HG03196 (cell line): Measurements from ENCODE around the gene CACNA1G.

Experiments
- ATAC-seq: cut with Tn5 transposase; IDR thresholded peaks from one replicate; pipeline ENCODE4 v1.9.1; 2021; ENCODE audit not compliant: unreplicated experiment

CACNA1G gene

DNA sequence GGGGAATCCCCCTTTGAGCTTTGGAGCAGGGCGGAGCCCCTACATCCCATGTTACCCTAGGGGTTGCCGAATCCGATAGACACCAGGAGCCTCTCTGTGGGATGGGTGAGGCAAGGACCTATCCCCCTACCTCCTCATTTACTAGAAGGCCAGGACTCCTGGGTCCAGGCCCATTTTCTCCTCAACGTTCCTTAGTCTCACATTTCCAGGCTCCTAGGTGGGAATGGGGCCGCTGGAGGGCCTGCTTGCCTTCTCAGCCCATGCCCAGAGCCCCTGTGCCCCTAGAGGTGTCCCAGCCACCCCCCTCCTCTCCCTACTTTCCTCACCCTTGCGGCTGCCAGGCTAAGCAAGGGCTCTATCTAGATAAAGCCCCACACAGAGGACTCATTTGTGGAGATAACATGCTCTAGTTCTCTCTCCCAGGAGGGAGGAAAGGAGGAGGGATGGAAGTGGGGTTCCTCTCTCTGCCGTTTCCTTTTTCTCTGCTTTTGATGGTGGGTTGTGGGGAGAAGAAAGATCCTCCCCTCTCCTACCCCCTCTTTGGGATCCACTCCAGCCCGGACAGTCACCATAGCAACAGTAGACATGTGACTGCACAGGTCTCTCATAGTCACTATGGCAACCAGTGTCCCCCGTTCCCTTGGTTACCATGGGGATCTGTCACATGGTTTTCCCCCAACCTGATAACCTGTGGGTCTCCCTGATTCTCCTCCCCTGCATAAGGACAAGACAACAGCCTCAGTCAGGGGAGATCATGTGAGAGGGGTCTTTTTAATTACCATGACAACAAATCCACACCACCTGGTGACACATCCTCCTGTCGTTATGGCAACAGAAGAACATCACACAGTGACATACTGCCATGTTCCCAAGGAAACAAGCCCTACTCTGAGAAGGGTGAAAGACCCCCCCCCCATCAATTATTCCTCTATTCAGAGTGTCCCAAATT is 5.2 kb downstream of the CACNA1G start:
- ATAC-seq, result no peak

DNA sequence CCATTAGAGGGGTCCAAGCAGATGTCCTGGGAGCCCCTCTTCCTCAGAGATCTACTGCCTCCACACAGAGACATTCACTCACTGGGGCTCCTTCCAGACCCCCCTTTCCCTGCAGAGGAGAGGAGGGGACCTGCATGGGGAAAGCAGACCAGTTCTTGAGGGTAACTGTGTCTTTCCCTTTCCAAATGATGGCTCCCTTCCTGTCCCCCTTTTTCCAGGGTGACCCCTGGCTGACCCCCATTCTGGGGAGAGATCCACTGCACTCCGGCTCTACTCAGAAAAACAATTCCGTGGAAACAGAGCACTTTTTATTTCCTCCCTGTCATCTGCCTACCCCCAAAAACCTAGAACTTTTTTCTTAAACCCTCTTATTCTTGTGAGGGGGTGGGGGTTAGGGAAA is 6.4 kb downstream of the CACNA1G start:
- no peak for ATAC-seq

DNA sequence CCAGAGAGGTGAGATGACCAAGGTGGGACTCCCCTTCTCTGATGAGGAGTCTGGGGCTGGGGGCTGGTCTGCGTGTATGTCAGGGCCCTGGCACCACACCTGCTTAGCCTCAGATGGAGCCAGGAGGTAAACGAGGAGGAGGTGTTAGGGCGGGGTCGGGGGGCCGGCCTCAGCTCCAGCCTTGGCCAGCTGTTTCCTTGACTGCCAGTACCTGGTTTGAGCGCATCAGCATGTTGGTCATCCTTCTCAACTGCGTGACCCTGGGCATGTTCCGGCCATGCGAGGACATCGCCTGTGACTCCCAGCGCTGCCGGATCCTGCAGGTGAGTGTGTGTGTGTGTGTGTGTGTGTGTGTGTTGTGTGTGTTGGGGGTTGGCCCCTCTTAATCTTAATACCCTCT is 8.1 kb downstream of the CACNA1G start:
- no peak for ATAC-seq

DNA sequence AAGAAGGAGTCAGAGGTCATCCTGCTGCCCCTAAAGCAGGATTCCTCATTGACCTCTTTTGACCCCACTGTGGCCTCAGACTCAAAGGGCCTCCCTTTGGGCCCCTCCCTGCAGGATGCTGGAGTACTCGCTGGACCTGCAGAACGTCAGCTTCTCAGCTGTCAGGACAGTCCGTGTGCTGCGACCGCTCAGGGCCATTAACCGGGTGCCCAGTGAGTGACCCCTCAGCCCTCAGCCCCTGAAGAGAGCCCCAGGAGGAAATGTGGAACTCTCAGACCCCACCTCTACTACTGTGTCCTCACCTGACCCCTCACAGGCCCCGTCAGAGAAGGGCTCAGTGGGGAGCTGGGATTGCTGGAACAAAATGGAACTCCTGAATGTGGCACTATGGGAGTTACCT is 9.1 kb downstream of the CACNA1G start:
- ATAC-seq, result no peak

DNA sequence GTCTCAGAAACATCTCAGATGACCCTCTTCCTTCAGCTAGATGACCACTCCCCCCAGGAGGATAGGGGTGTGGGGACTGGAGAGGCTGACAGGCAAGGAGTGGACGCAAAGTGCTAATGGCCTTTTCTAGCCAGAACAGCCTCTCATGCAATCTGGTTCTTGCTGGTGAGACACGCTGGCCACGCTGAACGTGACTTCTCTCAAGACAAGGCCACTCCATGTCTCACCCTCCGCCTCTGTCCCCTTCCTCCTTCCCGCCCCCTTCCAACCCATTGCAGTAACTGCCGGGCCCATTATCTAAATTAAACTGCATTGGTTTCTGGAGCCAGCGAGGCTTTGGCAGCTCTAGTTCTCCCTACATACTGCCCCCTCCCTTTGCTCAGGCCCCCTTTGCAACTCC is 9.5 kb downstream of the CACNA1G start:
- ATAC-seq, result no peak

DNA sequence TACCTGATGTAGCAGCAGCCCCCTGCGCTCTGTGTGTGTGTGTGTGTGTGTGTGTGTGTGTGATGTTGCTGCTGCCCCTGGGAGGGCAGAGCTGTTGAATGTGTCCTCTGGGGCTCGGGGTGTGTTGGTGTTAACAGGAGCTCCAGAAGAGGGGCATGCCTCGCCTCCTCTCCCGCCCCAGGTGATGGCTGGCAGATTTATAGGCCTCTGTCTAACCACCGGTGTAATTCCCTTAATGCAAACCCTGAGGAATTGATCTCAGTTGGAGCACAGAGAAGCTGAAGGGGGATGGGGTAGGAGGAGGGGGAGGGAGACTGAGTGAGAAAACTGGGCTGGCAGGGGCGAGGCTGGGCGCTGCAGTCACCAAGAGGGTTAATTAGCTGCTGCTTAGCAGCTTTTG is 10.0 kb downstream of the CACNA1G start:
- no peak for ATAC-seq

DNA sequence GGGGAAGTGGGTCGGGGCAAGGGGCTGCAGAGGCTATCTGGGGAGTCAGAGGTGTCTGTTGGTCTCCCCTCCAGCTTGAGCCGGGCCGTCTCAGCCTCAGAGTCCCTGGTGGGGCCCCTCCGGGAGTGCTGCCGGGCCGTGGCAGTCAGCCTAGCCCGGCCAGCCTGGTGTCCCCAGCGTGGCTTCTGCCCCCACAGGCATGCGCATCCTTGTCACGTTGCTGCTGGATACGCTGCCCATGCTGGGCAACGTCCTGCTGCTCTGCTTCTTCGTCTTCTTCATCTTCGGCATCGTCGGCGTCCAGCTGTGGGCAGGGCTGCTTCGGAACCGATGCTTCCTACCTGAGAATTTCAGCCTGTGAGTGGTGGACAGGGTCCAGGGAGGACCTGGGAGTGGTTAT is 11.2 kb downstream of the CACNA1G start:
- ATAC-seq, result no peak

DNA sequence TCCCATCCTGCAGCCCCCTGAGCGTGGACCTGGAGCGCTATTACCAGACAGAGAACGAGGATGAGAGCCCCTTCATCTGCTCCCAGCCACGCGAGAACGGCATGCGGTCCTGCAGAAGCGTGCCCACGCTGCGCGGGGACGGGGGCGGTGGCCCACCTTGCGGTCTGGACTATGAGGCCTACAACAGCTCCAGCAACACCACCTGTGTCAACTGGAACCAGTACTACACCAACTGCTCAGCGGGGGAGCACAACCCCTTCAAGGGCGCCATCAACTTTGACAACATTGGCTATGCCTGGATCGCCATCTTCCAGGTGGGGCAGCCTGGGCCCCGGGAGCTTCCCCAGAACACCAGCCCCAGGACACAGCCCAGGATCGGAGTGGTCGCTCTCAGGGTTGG is 12.0 kb downstream of the CACNA1G start:
- ATAC-seq, result no peak

DNA sequence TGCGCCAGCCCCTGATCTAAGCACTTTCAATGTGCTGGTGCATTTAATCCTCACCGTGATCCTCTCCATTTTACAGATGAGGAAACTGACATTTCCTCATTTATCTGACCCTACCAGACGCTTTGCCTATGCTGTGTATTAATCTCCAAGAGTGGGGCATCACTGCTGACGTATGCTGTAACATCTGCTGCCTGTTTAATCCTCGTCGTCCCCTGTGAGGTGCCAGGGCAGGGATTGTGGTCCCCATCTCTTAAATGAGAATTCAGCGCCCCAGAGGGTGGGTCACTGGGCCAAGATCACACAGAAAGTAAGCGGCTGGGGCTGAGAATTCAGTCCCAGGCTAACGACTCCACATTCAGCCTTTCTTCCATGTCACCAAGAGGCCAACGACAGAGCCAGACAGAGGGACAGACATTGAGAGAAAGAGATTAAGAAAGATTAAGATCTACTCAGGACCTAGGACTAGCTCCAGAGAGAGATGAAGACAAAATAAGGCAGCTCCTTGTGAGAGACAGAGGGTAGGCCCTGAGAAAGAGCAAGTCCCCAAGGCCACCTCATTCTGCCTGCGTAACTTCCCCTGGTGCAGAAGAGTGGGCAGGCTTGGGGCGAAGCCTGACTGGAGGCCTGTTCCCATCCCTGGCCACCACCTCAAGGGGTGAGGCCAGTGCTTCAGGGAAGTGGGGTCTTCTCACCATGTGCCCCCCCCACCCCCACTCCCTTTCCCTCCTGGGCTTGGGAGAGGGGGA is 13.5 kb downstream of the CACNA1G start:
- ATAC-seq, result no peak

DNA sequence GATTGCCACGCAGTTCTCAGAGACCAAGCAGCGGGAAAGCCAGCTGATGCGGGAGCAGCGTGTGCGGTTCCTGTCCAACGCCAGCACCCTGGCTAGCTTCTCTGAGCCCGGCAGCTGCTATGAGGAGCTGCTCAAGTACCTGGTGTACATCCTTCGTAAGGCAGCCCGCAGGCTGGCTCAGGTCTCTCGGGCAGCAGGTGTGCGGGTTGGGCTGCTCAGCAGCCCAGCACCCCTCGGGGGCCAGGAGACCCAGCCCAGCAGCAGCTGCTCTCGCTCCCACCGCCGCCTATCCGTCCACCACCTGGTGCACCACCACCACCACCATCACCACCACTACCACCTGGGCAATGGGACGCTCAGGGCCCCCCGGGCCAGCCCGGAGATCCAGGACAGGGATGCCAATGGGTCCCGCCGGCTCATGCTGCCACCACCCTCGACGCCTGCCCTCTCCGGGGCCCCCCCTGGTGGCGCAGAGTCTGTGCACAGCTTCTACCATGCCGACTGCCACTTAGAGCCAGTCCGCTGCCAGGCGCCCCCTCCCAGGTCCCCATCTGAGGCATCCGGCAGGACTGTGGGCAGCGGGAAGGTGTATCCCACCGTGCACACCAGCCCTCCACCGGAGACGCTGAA is 15.2 kb downstream of the CACNA1G start:
- ATAC-seq, result no peak

DNA sequence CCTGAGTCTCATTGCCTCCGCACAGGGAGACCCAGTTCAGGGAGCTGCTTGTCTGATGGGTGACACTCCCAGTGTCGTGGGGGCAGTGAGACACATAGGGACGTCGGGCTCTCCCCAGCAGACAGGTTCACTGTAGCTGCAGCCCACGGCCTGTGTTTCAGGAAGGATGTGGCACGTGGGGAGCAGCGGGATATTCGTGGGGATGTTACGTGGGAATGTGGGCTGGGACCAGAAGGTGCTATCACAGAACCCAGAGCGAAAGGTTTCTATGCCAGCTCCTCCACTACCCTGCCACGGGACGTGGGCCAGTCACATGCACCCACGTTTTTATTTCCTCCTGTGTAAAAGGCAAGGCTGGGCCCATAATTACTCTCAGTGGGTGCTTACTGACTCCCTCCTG is 16.3 kb downstream of the CACNA1G start:
- no peak for ATAC-seq

DNA sequence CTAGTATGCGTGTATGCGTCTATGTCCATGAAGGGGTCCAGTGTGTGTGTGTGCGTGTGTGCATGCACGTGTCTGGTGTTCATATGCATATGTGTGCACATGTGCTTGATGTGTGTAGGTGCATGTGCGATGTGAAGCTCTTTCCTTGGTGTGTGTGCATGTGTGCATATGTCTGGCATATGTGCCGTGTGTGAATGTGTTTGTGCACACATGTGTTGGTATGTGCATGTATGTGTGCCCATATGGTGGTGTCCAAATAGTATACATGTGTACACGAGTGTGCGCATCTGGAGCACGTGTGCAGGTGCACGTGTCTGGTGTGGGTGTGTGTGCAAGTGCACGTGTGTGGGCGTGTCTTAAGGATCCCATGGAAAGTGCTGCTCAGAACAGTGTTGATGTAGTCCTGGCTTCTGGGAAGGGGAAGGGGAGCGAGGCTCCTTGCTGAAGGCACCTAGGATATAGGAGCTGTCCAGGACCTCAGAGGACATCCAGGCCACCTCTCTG is 17.0 kb downstream of the CACNA1G start:
- ATAC-seq, result no peak

DNA sequence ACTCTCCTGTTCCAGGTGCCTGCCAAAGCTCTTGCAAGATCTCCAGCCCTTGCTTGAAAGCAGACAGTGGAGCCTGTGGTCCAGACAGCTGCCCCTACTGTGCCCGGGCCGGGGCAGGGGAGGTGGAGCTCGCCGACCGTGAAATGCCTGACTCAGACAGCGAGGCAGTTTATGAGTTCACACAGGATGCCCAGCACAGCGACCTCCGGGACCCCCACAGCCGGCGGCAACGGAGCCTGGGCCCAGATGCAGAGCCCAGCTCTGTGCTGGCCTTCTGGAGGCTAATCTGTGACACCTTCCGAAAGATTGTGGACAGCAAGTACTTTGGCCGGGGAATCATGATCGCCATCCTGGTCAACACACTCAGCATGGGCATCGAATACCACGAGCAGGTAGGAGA is 17.7 kb downstream of the CACNA1G start:
- ATAC-seq, result no peak

DNA sequence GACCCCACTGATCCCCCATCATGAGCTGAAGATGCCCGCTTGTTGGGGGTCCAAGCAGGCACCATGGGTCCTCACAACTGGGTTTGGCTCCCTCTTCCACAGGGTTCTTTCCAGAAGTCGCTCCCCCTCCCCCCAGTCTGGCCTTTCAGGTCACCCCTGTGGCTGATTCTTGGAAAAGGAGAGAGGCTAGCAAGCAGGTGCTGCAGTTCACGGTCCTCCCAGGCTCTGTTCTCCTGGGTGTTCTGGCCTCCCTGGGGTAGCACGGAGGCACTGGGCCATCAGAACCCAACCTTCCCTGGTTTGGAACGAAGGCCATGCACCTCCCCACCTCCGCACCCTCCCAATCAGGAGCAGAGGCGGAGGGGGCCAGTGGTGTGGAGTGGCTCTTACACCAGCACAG is 18.9 kb downstream of the CACNA1G start:
- no peak for ATAC-seq

DNA sequence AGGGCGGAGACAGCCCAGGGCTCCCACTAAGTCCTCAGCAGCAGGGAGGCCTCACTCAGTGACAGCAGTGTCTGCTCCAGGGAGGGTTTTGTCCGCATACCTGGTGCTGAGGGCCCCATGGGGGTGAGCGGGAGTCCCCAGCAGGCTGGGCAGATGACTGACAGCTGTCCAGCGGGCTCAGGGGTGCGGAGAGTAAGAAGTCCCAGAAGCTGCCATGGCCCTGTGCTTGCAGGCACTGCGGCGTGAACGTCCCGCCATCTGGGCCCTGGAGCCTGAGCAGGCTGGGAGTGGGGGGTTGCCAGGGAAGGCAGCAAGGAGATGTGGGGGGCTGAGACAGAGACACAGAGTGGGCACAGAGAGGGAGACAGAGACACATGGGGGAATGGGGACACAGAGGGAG is 20.1 kb downstream of the CACNA1G start:
- ATAC-seq, result no peak

DNA sequence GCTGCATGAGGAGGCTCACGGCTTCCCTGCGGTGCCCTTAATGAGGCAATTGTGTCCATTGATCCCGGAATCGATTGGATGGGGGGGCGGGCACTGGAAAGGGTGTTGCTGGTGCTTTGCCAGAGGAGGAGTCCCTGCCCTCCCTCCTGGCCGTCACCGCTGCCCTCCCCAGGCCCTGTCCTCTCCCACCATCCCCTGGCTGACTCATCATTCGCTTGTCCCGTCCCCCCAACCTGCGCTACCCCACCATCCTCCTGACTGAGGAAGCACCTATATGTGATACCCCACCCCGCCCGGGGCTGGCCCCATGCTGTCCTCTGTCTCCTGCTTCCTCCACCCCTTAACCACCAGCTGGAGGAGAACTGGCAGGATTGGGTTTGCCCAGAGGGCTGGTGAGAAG is 20.8 kb downstream of the CACNA1G start:
- ATAC-seq, result no peak

DNA sequence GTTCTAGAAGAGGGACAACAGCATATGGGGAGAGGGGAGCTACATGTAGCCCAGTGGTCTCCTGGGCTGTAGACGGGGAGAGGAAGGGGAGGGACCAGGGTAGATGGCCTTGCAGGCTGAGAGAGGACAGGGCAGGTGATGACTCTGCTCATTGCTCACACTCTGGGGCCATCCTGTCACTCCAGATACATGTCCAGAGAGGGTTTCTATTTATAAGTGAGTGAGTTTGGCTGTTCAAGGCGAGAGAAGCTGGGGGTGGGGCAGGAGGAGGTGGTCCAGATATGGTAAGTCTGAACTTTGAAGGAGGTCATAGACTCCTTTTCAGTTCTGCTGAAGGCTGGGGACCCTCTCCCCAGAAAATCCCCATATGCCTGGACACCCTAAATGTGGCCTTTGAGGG is 22.2 kb downstream of the CACNA1G start:
- no peak for ATAC-seq

DNA sequence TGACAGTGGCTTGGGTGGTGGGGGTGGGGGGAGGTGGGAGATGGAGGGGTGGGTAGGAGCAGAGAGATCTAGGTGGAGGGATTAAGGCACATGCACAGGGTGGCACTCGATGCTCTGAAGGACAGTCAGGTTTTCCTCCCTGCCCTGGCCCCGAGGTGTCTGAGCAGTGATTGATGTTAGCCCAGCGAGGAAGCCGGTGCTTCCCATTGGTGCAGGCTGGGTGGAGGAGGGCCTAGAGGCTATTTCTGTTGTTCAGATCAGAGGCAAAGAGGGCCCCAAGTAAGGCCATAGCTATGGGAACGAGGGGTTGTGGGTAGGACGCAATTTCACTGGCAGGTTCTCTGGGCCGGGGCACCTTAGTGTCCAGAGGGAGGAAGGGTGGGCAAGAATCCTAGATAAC is 23.1 kb downstream of the CACNA1G start:
- no peak for ATAC-seq

DNA sequence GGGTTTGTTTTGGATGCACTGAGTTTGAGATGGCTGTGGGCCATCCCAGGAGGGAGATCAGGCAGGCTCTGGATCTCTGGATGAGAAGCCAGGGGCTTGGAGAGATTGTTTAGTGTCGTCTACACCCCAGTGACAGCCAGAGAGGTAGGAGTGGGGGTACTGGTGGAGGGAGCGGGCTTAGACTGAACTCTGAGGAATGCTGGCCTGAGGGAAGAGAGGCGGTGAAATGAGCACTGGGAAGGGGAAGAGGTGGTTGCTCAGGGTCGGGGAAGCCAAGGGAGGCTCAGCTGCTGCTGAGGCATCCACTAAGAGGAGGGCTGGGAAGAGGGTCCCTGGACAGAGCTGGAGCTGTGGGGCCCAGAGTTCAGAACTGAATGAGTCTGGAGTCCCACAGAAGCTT is 23.6 kb downstream of the CACNA1G start:
- ATAC-seq, result no peak

DNA sequence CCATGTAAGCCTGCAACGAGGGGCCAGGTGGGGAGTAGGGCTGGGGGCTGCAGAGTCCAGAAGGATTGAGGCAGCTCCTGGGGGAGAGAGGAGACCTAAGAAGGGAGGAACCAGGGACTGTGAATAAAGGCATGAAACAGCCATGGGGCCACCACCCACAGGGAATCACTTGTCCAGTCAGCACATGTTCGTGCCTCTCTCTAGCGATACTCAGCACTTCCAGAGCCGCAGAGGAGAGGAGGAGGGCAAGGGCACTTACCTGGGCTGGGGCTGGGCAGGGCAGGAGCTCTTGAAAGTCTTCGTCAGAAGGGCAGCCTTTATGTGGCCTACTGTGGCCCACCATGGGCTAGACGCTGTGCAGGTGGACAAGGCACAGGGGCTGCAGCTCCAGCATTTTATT is 24.2 kb downstream of the CACNA1G start:
- no peak for ATAC-seq

DNA sequence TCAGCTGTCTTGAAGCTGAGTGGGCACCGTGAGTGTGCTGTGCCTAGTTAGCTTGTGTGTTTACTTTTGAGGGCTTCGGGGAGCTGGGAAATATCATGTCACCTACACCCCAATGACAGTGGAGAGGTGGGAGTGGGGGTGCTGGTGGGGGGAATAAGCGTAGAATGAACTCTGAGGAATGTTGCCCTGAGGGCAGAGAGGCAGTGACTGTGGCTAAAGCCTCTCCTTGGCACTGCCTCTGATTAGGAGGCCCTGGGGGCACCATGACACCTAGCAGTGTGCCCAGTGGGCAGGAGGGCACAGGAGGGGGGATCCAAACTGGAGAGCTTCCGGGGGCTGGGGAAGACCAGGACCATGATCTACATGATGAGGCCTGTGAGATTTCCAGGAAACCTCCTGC is 24.8 kb downstream of the CACNA1G start:
- ATAC-seq, result no peak

DNA sequence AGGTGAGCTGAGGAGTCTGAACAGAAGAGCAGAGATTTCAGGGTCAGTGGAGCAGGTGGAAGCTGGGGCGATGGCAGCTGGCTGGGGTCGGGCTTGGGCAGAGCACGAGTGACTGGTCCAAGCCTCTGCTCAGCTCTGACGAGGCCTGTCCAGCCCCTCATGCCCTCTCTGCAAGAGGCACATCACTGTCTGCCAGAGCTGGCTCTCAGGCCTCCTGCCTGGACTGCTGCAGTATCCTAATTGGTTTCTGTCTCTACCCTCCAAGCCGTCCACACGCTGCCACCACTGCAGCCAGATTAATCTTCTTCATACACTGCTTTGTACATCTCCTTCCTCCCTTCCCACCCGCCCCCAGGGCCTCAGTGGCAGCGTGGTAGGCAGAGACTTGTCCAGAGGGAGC is 25.4 kb downstream of the CACNA1G start:
- ATAC-seq, result no peak
